Astrocyte of the hippocampus (primary cell): Measurements from ENCODE around the gene KIF1A.

Experiments used
- DNase-seq: peaks from one replicate; pipeline ENCODE4 v3.0.0; 2011; ENCODE audit warnings: low read depth, low spot score

Gene KIF1A

DNA sequence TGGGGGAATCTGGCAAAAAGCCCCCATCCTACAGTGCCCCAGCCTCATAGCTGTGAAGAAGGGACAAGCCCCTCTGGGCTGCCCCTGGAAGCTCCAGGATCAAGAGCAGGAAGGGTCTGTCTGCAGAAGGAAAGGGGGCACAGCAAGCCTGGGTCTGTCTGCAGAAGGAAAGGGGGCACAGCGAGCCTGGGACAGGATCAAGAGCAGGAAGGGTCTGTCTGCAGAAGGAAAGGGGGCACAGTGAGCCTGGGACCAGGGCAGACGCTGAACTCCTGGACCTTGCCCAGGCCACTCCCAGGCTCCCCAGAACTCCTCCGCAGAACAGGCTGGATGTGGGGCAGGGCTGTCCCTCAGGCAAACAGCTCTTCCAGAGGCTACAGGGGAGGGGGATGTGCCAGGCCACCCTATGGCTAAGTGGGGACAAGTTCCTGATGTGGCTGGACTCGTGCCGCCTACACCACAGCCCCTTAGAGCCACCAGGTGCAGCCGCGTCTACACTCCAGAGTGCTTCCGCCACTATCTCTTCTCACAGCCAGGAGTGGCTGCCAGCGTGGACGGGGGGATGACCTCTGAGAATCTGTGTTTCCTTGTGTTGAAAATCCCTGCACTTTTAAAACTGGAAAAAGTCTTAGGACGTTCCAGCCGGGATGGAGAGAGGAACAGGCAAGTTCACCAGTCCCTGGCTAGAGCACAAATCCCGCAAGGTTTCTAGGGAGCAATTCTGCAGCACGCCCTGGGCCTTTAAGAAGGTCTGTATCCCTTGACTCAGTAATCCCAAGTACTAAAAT is 20.8 kb downstream of the KIF1A start:
- DNase-seq, result no peak

DNA sequence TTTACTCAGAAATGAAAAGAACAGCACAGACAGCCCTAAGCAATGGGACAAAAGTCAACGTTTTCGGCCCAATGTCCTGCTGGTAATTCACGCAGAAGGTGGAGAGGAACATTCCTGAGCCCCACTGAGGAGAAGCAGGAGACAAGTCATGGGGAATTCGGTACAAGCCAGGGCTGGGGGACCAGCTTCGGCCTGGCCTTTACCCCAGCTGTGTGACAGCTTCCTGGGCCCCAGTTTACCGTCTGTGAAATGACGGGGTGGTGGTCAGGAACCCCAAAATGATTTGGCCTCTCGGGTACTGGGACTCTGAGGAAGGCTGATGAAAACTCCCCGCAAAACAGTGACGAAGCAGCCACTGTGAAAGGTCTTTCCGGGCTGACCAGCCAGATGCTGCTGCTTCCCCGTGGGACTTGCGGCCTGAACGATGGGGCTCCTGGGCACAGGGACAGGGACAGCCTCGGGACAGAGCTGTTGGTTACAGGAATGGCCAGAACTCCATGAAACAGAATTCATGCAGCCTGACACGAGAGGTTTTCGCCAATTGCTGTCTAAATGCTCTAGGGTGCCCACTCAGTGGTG is 21.6 kb downstream of the KIF1A start:
- DNase-seq, result no peak

GRCh38 chr2:240797914-240798313 is 22.1 kb downstream of the KIF1A start:
- DNase-seq, result no peak

DNA sequence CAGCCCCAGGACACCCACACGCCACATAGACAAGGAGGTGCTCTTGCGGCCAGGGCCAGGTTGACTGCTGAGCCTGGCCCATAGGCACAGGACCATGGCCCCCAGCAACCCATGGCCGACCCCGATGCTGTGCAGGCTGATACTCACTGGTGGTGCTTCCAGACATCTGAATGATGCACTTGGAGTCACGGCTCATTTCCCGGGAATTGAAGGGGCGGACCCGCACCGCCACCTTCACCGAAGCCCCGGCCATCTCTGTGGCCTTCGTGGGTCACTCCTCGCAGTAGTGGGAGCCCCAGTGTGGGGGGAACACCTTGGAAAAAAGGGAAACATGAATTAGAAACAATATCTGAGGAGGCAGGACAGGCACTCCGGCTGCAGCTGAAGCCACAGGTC is 22.5 kb downstream of the KIF1A start:
- DNase-seq, result no peak

DNA sequence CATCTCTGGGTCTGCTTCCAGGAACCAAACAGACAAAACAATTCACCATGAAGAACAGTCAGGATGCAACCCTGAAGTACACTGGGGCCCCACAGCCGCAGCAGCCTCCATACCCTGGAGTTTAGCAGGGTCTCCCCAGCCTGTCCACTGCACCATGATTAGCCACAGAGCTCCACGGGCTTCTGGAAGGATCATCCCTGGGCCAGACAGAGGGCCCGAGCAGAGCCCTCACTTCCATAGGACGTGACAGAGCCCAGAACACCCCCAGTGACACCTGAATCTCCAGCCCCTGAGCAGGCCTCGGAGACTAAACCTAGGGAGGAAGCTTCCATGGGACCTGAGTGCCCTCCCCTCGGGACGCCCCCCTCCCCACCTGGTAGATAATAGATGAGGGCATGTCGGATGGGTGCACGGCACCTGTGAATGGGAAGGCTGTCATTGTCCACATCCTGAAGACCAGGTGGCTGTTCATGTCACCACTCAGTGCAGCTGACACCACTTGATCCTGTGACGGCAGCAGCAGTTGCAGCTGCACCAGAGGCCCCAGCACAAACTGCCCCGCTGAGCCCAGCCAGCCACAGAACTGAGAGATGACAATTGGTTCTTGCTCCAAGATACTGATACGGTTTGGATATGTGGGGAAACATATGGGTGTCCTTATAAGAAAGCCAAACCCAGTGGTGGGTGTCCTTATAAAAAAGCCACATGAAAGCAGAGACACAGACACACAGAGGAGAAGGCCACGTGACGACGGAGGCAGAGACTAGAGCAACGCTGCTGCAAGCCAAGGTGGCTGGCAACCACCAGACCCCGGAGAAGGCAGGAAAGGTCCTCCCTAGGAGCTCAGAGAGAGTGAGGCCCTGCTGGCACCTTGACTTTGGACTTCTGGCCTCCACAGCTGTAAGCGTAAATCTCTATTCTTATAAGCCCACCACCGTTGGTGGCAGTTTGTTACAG is 23.2 kb downstream of the KIF1A start:
- no peak for DNase-seq

DNA sequence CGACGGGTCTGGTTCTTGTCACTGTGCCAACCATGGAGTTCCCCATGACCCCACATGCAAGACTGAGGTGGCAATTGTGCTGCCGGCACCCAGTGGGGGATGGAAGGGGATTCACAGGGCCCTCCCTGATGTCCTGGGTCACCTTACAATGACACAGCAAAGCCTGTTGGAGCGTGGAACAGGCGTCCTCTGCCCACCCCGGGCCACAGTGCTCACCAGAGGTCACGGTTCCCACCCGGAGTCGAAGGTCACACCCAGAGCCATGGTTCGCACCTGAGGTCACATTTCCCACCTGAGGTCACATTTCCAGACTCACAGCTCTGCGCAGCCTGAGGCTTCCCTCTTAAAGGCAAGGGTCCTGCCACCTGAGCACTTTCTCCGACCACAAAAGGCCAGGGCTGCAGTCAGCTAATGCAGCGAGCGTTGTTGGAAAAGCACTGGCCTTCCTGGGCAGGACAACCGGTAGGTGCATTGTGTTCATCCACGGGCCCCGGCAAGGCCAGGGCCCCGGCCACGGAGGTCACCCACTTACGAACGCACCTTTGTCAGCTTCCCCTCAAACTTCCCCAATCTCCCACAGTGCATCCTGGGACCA is 24.0 kb downstream of the KIF1A start:
- no peak for DNase-seq

DNA sequence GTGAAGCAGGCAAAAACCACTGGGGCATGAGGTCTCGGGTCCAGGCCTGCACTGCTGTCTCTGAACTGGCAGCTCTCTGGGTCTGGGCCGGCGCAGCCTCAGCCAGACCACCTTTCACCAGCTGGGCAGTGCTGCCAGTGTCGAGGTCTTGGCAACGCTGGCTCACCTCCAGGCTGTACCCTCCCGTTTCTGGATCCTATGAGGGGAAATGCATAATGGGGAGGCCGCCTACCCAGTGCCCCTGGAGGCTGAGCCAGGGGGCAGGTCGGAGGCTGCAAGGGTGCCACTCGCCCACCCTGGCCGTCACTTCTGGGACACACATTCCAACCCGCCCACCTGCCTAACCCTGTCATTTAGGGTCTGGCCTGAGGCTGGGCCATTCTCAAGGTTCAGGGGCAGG is 24.6 kb downstream of the KIF1A start:
- no peak for DNase-seq

DNA sequence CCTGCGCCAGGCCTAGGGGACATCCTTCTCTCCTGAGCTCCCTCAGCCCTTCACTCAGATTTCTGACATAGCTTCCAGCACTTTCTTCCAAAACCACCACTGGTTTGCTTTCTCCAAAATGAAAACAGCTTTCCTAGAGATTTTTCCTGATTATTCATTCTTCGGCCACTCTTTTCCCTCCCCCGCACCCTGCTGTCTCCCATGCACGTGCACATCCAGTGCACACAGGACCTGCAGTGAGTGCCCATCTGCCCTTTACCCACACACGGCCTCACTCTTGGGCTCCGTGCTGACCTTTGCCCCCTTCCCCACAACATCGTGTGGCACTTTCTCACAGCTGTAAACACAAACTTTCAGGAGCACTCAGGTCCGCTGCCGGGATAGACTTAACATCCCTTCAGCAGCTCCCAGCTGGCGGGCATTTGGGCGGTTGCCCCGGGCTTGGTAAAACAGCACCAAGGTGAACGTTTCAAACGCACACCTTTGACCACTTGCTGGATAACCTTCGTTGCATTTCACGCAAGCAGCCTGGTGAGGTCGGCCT is 25.8 kb downstream of the KIF1A start:
- no peak for DNase-seq

GRCh38 chr2:240793313-240794177 is 26.5 kb downstream of the KIF1A start:
- no peak for DNase-seq

GRCh38 chr2:240792629-240793312 is 27.2 kb downstream of the KIF1A start:
- DNase-seq, result no peak

DNA sequence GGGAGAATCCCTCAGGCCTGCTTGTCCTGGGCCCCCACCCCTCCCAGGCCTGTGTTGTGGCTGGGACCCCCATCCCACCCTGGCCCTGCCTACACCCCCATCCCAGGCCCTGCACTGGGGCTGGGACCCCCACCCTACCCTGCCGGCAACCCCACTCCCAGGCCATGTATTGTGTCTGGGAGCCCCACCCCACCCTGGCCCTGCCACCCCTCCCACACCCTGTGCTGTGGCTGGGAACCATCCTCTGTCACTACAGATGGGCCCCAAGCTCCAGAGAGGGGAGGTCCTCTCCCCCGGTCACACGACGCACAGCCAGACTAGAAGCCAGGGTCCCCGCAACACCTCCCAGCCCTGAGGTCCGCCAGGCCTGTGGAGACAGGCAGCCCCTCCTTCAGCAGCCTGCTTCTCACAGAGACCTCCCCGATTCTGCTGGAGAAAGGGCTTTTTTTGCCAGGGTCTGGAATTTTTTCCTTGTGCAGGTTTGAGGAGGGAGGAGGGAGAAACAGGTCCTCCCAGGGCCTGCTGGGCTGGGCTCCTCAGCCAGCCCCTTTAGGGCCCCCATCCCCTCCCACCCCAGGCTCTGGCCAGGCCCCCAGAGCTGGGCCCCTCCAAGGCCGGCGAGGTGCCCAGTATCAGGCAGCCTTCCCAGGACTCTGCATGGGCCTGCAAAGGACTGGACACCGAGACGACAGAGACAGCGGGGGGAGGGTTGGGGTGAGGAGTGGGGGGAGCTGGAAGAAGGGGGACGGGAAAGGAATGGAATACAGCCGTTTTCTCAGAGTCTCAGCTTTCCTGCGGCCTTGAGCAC is 28.0 kb downstream of the KIF1A start:
- DNase-seq, result peak; percentile 23

GRCh38 chr2:240791221-240791800 is 28.7 kb downstream of the KIF1A start:
- DNase-seq, result no peak

DNA sequence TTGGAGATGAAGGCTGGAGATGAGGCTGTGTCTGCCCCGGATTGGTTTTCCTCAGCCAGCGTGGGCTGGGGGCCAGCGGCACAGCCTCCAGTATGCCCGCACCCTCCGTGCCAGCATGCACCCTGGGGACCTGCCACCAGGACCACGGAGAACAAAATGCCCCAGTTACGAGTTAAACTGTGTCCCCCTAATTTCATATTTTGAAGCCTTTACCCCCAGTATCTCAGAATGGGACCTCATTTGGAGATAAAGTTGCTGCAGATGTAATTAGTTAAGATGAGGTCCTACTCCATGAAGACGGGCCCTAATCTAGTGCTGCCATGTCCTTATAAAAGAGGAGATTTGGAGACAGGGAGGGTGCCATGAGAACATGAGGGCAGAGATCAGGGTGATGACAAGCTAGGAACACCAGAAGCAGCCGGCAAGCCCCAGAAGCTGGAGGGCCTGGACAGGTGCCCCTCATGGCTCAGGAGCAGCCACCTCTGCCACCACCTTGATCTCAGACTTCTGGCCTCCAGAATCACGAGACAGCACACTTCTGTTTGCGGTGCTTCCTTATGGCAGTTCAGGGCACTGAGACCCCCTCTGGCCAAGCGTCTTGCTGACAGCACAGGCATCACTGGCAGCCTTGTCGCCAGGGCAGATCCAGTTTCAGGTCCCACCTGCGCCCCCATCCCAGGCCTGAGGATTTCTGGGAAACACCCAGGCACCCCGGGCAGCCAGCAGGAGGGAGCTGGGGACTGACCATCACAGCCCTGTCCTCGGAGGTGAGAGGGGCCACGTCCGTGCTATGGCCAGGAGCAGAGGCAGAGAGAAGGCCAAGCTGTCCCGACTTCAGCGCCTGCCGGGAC is 29.4 kb downstream of the KIF1A start:
- no peak for DNase-seq

DNA sequence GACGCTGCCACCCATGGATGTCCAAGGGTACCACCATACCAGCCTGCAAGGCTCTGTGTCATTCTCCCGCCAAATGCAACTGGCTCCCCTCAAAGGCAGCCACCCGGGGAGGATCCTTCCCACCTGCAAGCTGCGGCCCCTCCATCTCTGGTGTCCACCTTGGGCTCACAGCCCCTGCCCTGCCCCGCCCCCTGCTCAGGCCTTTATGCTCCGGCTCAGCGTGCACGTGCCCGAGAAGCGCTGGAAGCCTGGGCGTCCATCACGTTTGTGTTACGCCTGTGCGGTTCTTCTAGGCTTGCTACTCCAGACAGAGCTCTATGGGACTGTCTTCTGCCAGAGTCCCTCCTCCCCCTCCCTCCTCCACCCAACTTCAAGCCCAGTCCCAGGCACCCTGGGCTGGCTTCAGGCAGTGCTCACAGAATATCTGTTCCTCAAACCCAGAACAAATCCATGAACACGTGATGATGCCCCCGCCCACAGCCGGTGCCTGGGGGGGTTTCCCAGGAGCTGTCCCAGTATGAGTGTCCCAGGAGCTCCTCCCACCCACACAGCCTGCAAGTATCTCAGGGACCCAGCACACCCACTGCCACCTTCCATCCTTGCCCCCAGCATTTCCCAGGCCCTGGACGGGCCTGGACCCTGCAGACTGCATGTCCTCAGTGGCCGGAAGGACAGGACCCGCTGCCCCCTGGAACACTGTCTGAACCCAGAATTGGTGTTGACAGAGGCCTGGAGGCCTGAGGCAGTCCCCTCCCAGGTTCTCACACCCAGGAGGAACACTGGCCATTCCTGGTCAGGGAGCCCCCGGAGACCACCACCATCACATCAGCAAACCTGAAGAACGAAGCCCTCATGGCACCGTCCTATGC is 30.3 kb downstream of the KIF1A start:
- no peak for DNase-seq

- DNase-seq, result no peak
These were observed 31.0 kb downstream of the KIF1A start for GRCh38 chr2:240789051-240789453.

DNA sequence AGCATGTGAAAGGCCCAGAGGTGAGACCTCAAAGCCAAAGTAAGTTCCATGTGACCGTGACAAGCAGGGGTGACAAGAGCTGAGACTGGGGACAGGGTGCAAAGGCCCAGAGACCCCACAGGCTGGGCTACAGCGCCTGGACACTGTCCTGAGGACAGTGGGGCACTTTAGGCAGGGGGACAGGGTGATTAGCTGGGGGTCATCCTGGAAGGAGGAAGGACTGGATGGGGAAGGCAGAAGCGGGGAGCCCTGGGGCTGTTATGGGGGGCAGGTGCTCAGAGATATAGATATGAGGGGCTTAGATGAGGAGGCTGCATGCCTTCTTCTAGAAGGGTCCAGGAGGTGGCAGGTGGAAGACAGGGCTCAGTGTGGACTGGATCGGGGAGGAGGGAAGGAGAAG is 31.5 kb downstream of the KIF1A start:
- no peak for DNase-seq
